GM12878 (cell line): ENCODE results near the gene DGKB. TPM values are rescaled to one million over a fixed set of nuclear protein-coding genes. Genes with fewer than 3 reads are reported as not detected.

Source experiments
- ATAC-seq: fragments of 200-7000 bp; cut with Tn5 transposase; 3 replicates; pipeline ENCODE4 v1.9.1; 2020; ENCODE audit warnings: mild to moderate bottlenecking, moderate library complexity
- BruUV-seq: library from RNA; stranded (reverse); fragments of 400-500 nt; replicated peaks from 2 replicates; lab custom pipeline; 2021; lab: Mats Ljungman, UMichigan
- CTCF ChIA-PET: fragments of 300-600 bp; sonication (Branson Sonifier 250); formaldehyde crosslinking; extraction: SDS; loops from one replicate; lab custom pipeline; 2021; ENCODE audit warnings: inconsistent platforms; lab: Yijun Ruan, JAX
- POLR2A ChIA-PET: fragments of 350-600 bp; formaldehyde crosslinking; extraction: SDS; loops from one replicate; lab custom pipeline; 2021; ENCODE audit warnings: inconsistent platforms; lab: Charles Lee
- RAD21 ChIA-PET: fragments of 300-600 bp; sonication (Branson Sonifier 250); formaldehyde crosslinking; loops from one replicate; lab custom pipeline; 2023; ENCODE audit warnings: antibody characterized with exemption; ENCODE audit not compliant: unreplicated experiment; lab: Charles Lee
- SMC1A ChIA-PET: fragments of 300-600 bp; sonication (Branson Sonifier 250); formaldehyde crosslinking; loops from one replicate; lab custom pipeline; 2023; ENCODE audit not compliant: unreplicated experiment, uncharacterized antibody; lab: Charles Lee
- DNase-seq: peaks from one replicate; pipeline ENCODE4 v3.0.0-alpha.2; 2011; ENCODE audit warnings: low read depth, low spot score
- FAIRE-seq: peaks from 3 replicates; lab custom pipeline; 2011; peaks lifted over from hg19 to GRCh38; lab: Jason Lieb, UNC
- H2AFZ ChIP-seq: 2 replicates; pipeline ENCODE4 v1.6.0; 2011; ENCODE audit warnings: low read depth, low read length, control low read depth; ENCODE audit not compliant: control insufficient read depth
- H3K27ac ChIP-seq: 2 replicates; pipeline ENCODE4 v1.5.1; 2011; ENCODE audit warnings: control low read depth; ENCODE audit not compliant: control insufficient read depth, insufficient read depth
- H3K27me3 ChIP-seq, 2 experiments: replicated peaks in 1 of 2; 2 replicates each; pipeline versions ENCODE4 v1.6.0 to v1.6.1; 2011; ENCODE audit warnings: low read length in 1 of 2; ENCODE audit not compliant: control insufficient read depth in 2 of 2, insufficient read depth in 2 of 2
- H3K36me3 ChIP-seq, 2 experiments: 2 replicates each; pipeline ENCODE4 v1.5.1; 2011; ENCODE audit warnings: low read length in 1 of 2; ENCODE audit not compliant: control insufficient read depth in 2 of 2, insufficient read depth in 2 of 2
- H3K4me1 ChIP-seq: 2 replicates; pipeline ENCODE4 v1.6.1; 2011; ENCODE audit warnings: mild to moderate bottlenecking, low read length, moderate library complexity, mixed read lengths; ENCODE audit not compliant: control insufficient read depth, insufficient read depth
- H3K4me2 ChIP-seq: 2 replicates; pipeline ENCODE4 v1.6.0; 2011; ENCODE audit warnings: control low read depth; ENCODE audit not compliant: control insufficient read depth, insufficient read depth
- H3K4me3 ChIP-seq: fragments of 200-600 bp; sonication (generic); 2 replicates; pipeline ENCODE4 v1.5.1; 2016
- H3K79me2 ChIP-seq: 2 replicates; pipeline ENCODE4 v1.6.0; 2011; ENCODE audit warnings: low read length; ENCODE audit not compliant: control insufficient read depth, insufficient read depth
- H3K9ac ChIP-seq: 2 replicates; pipeline ENCODE4 v1.8.0; 2011; ENCODE audit warnings: low read length, control low read depth, mixed read lengths; ENCODE audit not compliant: control insufficient read depth, insufficient read depth
- H3K9me3 ChIP-seq: replicated peaks from 3 replicates; pipeline ENCODE4 v1.5.1; 2011; ENCODE audit warnings: mild to moderate bottlenecking, low read length; ENCODE audit not compliant: control insufficient read depth, insufficient read depth
- H4K20me1 ChIP-seq: 2 replicates; pipeline ENCODE4 v1.6.0; 2011; ENCODE audit not compliant: control insufficient read depth, insufficient read depth
- ATF7 ChIP-seq: fragments of 450-650 bp; IDR thresholded peaks from 2 replicates; pipeline ENCODE4 v1.6.1; 2016; ENCODE audit warnings: low read depth, mild to moderate bottlenecking
- BACH1 ChIP-seq: fragments of 450-650 bp; IDR thresholded peaks from 2 replicates; pipeline ENCODE4 v1.6.1; 2017; ENCODE audit warnings: mild to moderate bottlenecking, borderline replicate concordance
- CEBPB ChIP-seq, 2 experiments: fragments of 150-350 bp in 1 of 2; IDR thresholded peaks; 2 replicates each; pipeline ENCODE4 v1.6.1; 2012 to 2014; ENCODE audit warnings: low read depth in 2 of 2, low read length in 2 of 2, borderline replicate concordance in 1 of 2, inconsistent platforms in 1 of 2
- FOXK2 ChIP-seq: fragments of 450-650 bp; IDR thresholded peaks from 2 replicates; pipeline ENCODE4 v1.6.1; 2017; ENCODE audit warnings: mild to moderate bottlenecking, moderate library complexity
- KAT2A ChIP-seq: conservative IDR thresholded peaks from 2 replicates; pipeline ENCODE4 v1.6.1; 2011; ENCODE audit warnings: low read depth, low read length; ENCODE audit not compliant: control insufficient read depth
- MYC ChIP-seq: IDR thresholded peaks from 2 replicates; pipeline ENCODE4 v1.6.1; 2011; ENCODE audit warnings: mild to moderate bottlenecking, low read length, moderate library complexity, inconsistent platforms; ENCODE audit not compliant: insufficient read depth, insufficient replicate concordance, insufficient read length, severe bottlenecking
- NR2C2 ChIP-seq: IDR thresholded peaks from 2 replicates; pipeline ENCODE4 v1.6.1; 2011; ENCODE audit warnings: borderline replicate concordance, low read depth; ENCODE audit not compliant: control insufficient read depth, insufficient read length
- NRF1 ChIP-seq: conservative IDR thresholded peaks from 2 replicates; pipeline ENCODE4 v1.6.1; 2011; ENCODE audit warnings: mild to moderate bottlenecking, low read depth, low read length, improper control_type of control experiment
- PKNOX1 ChIP-seq: fragments of 450-650 bp; IDR thresholded peaks from 2 replicates; pipeline ENCODE4 v1.6.1; 2016; ENCODE audit warnings: mild to moderate bottlenecking
- RAD51 ChIP-seq: fragments of 450-650 bp; IDR thresholded peaks from 2 replicates; pipeline ENCODE4 v1.6.1; 2016; ENCODE audit warnings: moderate library complexity, mild to moderate bottlenecking, inconsistent platforms
- RELA ChIP-seq: fragments of 450-650 bp; IDR thresholded peaks from 2 replicates; pipeline ENCODE4 v1.8.0; 2014; ENCODE audit warnings: borderline replicate concordance; ENCODE audit not compliant: partially characterized antibody
- SMC3 ChIP-seq: IDR thresholded peaks from 2 replicates; pipeline ENCODE4 v1.6.1; 2011; ENCODE audit warnings: low read length, improper control_type of control experiment, borderline replicate concordance
- SP1 ChIP-seq: IDR thresholded peaks from one replicate; pipeline ENCODE4 v1.6.1; 2011; ENCODE audit warnings: low read depth, low read length
- SRF ChIP-seq, 2 experiments: IDR thresholded peaks; 2 replicates each; pipeline ENCODE4 v1.6.1; 2011; ENCODE audit warnings: low read depth in 2 of 2, low read length in 2 of 2, mild to moderate bottlenecking in 1 of 2, moderate library complexity in 1 of 2
- USF2 ChIP-seq: IDR thresholded peaks from 2 replicates; pipeline ENCODE4 v1.6.1; 2011; ENCODE audit warnings: low read depth, low read length, improper control_type of control experiment, borderline replicate concordance
- ZNF384 ChIP-seq: IDR thresholded peaks from 2 replicates; pipeline ENCODE4 v1.6.1; 2012; ENCODE audit warnings: low read depth, mild to moderate bottlenecking, low read length, improper control_type of control experiment, borderline replicate concordance
- WGBS: methylation state at CpG from one replicate; pipeline ENCODE4 v1.1.6; 2016; ENCODE audit warnings: low lambda C conversion rate; ENCODE audit not compliant: insufficient replicate concordance, insufficient coverage; ENCODE audit errors: missing lambda C conversion rate; 5-methylcytosine and 5-hydroxymethylcytosine counted together
- in situ Hi-C: fragments of 300-500 bp; cut with MboI; formaldehyde crosslinking; loops from 9 replicates; pipeline ENCODE4 v1.14.3; 2018; ENCODE audit warnings: mixed read lengths
- intact Hi-C: fragments of 100-400 bp; cut with micrococcal nuclease; formaldehyde crosslinking; loops from one replicate; pipeline ENCODE4 v1.14.2; 2022; ENCODE audit not compliant: unreplicated experiment
- polyA plus RNA-seq, 11 experiments: library from polyadenylated mRNA; depleted of rRNA in 4 of 11; unstranded in 6 of 11; stranded (reverse) in 5 of 11; fragments of >200 nt; fragmentation: Nextera tagmentation in 4 of 11; fragmentation: Illumina TruSeq in 1 of 11; extraction: Ambion mirVana in 4 of 11; extraction: Trizol in 1 of 11; gene quantifications; 1 replicate in 1 of 11; 2 replicates in 10 of 11; pipeline versions ENCODE4 v1.2.1 to v1.2.3, GENCODE V29; 2011 to 2016; ENCODE audit warnings: inconsistent platforms in 2 of 11, missing spikeins in 2 of 11, low read depth in 1 of 11
- total RNA-seq, 4 experiments: library from RNA; depleted of rRNA in 3 of 4; stranded (reverse); fragments of >200 nt in 3 of 4; fragmentation: Illumina TruSeq in 1 of 4; extraction: Trizol in 1 of 4; gene quantifications; 2 replicates each; pipeline versions ENCODE4 v1.2.1 to v1.2.3, GENCODE V29; 2013 to 2021
- TF ChIP-seq, protein P1 (sequence below): IDR thresholded peaks from 2 replicates; pipeline ENCODE4 v1.6.1; 2011; ENCODE audit warnings: low read depth, mild to moderate bottlenecking, low read length, moderate library complexity, borderline replicate concordance; ENCODE audit errors: extremely low read depth
- TF ChIP-seq, protein P2 (sequence below): fragments of 450-650 bp; IDR thresholded peaks from 2 replicates; pipeline ENCODE4 v1.6.1; 2017; ENCODE audit warnings: mild to moderate bottlenecking, low read depth, inconsistent platforms; ENCODE audit not compliant: poor library complexity, severe bottlenecking

DGKB gene
- total and polyA plus RNA-seq, 10 of the 15 experiments (the other 5 are each of a cell fraction or from before 2014, with no cell fraction given) = 0.02 to 0.10 (median 0.04) TPM; not detected in 6

DNA sequence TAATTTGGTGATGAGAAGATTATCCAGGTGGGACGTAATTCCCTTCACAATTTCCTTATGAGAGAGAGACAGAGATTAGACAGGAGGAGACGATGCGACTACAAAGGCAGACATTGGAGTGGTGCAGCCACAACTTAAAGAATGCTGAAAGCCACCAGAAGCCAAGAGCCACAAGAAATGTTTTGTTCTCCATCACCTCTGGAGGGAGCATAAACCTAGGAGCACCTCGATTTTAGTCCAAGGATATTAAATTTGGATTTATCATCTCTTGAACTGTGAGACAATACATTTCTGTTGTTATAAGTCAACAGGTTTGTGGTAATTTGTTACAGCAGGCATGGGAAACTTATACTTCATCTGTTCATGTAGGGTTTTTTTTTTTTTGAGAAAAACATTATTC is 418.9 kb downstream of the DGKB start (continued):
- no peak for TF ChIP-seq BACH1
- no peak for TF ChIP-seq RAD51
- no peak for TF ChIP-seq MYC
- no peak for TF ChIP-seq SRF (IDR thresholded peaks at IDR 0.05; ENCODE audit: low read depth in 2 of 2, low read length in 2 of 2)

- ChIA-PET CTCF (interaction anchor here (1.0 to 1.3 kb wide), 2 partner anchors 20 to 211 kb away, joined by 3 to 4 read pairs; no protein-coding TSS in a partner anchor), POLR2A (no interaction called here), SMC1A (no interaction called here), RAD21 (interaction anchor here (0.5 to 1.0 kb wide), 2 partner anchors 93 to 211 kb away, joined by 3 read pairs; no protein-coding TSS in a partner anchor)
- no peak overlapping the region for H2AFZ ChIP-seq
- no peaks in the 10 kb centered on the region for H3K36me3 ChIP-seq
- BruUV-seq = no TSS peak
- H3K4me3 ChIP-seq = no peak overlapping the region
- no peaks in the 10 kb centered on the region for H4K20me1 ChIP-seq
- H3K4me1 ChIP-seq = no peaks in the 10 kb centered on the region
- intact Hi-C loops (loop anchor here (10.0 kb wide), 1 partner anchor 215 kb away; no protein-coding TSS in a partner anchor), in situ Hi-C loops (no loop called here)
- DNase-seq (no peak), ATAC-seq (no peak), FAIRE-seq (no peak)
- no peaks in the 10 kb centered on the region for H3K27me3 ChIP-seq
- no peak overlapping the region for H3K27ac ChIP-seq
- no peak overlapping the region for H3K4me2 ChIP-seq
- TF ChIP-seq FOXK2 (no peak), SP1 (no peak), NR2C2 (no peak), KAT2A (no peak), ZNF384 (no peak), ATF7 (no peak), RELA (no peak), PKNOX1 (no peak), SMC3 (no peak), CEBPB (IDR thresholded peaks at IDR 0.05; ENCODE audit: borderline replicate concordance in 1 of 2, low read depth in 2 of 2, low read length in 2 of 2) (no peak), NRF1 (no peak), USF2 (no peak)
- TF ChIP-seq, protein P1, sequence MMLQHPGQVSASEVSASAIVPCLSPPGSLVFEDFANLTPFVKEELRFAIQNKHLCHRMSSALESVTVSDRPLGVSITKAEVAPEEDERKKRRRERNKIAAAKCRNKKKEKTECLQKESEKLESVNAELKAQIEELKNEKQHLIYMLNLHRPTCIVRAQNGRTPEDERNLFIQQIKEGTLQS = no peak
- TF ChIP-seq, protein P2, sequence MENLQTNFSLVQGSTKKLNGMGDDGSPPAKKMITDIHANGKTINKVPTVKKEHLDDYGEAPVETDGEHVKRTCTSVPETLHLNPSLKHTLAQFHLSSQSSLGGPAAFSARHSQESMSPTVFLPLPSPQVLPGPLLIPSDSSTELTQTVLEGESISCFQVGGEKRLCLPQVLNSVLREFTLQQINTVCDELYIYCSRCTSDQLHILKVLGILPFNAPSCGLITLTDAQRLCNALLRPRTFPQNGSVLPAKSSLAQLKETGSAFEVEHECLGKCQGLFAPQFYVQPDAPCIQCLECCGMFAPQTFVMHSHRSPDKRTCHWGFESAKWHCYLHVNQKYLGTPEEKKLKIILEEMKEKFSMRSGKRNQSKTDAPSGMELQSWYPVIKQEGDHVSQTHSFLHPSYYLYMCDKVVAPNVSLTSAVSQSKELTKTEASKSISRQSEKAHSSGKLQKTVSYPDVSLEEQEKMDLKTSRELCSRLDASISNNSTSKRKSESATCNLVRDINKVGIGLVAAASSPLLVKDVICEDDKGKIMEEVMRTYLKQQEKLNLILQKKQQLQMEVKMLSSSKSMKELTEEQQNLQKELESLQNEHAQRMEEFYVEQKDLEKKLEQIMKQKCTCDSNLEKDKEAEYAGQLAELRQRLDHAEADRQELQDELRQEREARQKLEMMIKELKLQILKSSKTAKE = no peak
- H3K9ac ChIP-seq = no peak overlapping the region
- 35% methylated on average over 1 of the region's 1 CpG for WGBS
- no peaks in the 10 kb centered on the region for H3K79me2 ChIP-seq
- H3K9me3 ChIP-seq = no peaks in the 10 kb centered on the region
Observed at GRCh38 chr7:14480281-14480680, 422.3 kb downstream of the DGKB start.
